B cell (primary cell): Measurements from ENCODE around the gene PCDHB3.
"Not testable (repeated sequence)": the region's sequence is repeated elsewhere in the genome, so short reads cannot be mapped to it uniquely, and the experiment has no call there.

Experiments
- EZH2 ChIP-seq: IDR thresholded peaks from 2 replicates; pipeline ENCODE4 v1.6.1; 2012; ENCODE audit warnings: borderline replicate concordance, low read depth, mild to moderate bottlenecking, moderate library complexity, low read length; ENCODE audit not compliant: insufficient read depth, poor library complexity, severe bottlenecking
- TF ChIP-seq, protein P1 (sequence below): fragments of 200-600 bp; IDR thresholded peaks from one replicate; pipeline ENCODE4 v1.8.0; 2022; ENCODE audit warnings: antibody characterized with exemption, mild to moderate bottlenecking

DNA sequence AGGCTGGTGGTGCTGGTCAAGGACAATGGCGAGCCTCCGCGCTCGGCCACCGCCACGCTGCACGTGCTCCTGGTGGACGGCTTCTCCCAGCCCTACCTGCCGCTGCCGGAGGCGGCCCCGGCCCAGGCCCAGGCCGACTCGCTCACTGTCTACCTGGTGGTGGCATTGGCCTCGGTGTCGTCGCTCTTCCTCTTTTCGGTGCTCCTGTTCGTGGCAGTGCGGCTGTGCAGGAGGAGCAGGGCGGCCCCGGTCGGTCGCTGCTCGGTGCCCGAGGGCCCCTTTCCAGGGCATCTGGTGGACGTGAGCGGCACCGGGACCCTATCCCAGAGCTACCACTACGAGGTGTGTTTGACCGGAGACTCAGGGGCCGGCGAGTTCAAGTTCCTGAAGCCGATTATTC, 37.1 kb downstream of the PCDHB3 start:
- TF ChIP-seq, protein P1, sequence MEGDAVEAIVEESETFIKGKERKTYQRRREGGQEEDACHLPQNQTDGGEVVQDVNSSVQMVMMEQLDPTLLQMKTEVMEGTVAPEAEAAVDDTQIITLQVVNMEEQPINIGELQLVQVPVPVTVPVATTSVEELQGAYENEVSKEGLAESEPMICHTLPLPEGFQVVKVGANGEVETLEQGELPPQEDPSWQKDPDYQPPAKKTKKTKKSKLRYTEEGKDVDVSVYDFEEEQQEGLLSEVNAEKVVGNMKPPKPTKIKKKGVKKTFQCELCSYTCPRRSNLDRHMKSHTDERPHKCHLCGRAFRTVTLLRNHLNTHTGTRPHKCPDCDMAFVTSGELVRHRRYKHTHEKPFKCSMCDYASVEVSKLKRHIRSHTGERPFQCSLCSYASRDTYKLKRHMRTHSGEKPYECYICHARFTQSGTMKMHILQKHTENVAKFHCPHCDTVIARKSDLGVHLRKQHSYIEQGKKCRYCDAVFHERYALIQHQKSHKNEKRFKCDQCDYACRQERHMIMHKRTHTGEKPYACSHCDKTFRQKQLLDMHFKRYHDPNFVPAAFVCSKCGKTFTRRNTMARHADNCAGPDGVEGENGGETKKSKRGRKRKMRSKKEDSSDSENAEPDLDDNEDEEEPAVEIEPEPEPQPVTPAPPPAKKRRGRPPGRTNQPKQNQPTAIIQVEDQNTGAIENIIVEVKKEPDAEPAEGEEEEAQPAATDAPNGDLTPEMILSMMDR, result not testable (repeated sequence)
- TF ChIP-seq EZH2, result not testable (repeated sequence)
